Islet precursor cell (in vitro differentiated cells): ENCODE data around the gene FBXO46.

Experiments
- DNase-seq: peaks from one replicate; pipeline ENCODE4 v3.0.0-alpha.2; 2018

The FBXO46 gene

GRCh38 chr19:45681391-45682015 lies 49.2 kb downstream of the FBXO46 start:
- peak; percentile 96 for DNase-seq

- DNase-seq = peak; percentile 98
Measured at GRCh38 chr19:45677351-45678230, 53.1 kb downstream of the FBXO46 start.

GRCh38 chr19:45676851-45677263 lies 53.8 kb downstream of the FBXO46 start:
- DNase-seq = no peak

DNA sequence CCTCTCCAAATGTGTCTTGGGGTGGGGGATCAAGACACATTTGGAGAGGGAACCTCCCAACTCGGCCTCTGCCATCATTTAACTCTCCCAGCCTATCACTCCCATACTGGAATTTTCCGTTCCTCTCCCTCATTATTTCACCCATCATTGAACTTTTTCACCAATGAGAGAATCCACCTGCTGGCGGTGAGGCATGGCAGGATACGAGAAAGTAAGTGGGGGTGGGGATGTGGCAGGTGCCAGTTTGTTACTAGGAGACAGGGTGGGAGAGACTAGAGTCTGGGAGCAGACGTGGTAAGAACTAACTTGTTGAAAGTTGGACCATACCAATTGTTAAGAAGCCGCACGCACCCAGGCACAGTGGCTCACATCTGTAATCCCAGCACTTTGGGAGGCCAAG lies 55.8 kb downstream of the FBXO46 start:
- no peak for DNase-seq

- DNase-seq = peak; percentile 95
Measured at GRCh38 chr19:45670670-45671453, 59.8 kb downstream of the FBXO46 start.

GRCh38 chr19:45668342-45668871 lies 62.3 kb downstream of the FBXO46 start:
- DNase-seq = no peak

- peak; percentile 85 for DNase-seq
Measured at GRCh38 chr19:45667620-45668341, 62.9 kb downstream of the FBXO46 start, which contains the start of gene GIPR. Gene GIPR (plus strand): TSS chr19:45668221. CDS start chr19:45669521, 1,300 bp downstream.

DNA sequence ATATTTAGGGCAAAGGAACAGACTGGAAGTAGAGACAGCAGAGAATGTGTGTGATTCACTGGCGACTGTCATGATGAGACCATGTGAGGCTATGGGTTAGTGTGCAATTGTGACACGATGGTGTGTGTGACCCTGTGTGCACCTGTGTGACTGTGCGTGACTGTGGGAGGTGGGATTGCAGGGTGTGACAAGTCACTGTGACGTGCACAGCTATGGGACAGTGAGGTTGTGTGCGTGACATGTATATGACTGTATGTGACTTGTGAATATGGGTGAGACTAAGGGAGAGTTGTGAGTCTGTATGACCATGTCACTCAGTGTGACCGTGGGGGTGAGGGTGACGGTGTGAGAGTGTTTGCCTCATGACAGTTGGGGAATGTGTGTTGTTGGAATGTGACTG lies 66.1 kb downstream of the FBXO46 start:
- no peak for DNase-seq

DNA sequence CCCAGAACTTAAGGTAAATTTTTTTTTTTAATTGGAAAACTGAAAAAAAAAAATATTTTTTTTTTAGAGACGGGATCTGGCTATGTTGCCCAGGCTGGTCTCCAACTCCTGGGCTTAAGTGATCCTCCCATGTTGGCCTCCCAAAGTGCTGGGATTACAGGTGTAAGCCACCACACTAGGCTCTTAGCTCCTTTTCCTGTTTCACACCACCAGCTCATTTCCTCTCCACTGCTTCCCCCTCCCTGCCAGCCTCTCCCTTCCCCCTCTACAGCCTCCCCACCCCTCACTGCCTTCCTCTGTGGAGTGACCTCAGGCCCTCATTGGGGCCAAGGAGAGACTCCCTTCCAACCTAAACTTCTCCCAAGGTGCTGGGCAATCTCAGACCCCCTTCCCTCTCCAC lies 66.9 kb downstream of the FBXO46 start:
- no peak for DNase-seq

- no peak for DNase-seq
Measured at GRCh38 chr19:45660636-45661035, 70.1 kb downstream of the FBXO46 start.
